Measurements from ENCODE around the gene TP53AIP1.

GRCh38 chr11:128934351-128934750 is 8.3 kb downstream of the TP53AIP1 start:
- TF ChIP-seq CTCF (IDR thresholded peaks at IDR 0.05) (no peak), EP300 (IDR thresholded peaks at IDR 0.05) (no peak)

Data from ovary (tissue), 3 donors.